ENCODE measurements around the gene AJM1.
"Not testable (repeated sequence)": the region's sequence is repeated elsewhere in the genome, so short reads cannot be mapped to it uniquely, and the experiment has no call there.

Gene AJM1

DNA sequence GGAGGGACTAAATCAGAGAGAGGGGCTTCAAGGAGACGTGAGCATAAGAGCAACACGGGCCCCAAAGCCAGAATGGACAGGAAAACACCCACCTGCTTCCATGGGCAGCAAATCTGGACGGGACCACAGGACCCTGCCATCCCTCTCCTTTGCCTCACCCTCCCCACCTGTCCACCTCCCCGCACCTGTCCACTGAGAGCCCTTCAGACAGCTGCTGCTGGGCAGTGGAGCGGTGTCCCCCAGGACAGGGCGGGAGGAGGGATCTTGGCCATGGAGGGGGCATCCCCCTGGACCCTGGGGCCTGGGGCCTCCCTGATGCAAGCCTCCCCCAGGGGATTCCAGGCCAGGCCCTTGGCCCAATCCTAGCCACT lies 43.6 kb upstream of the AJM1 start:
- ChIA-PET CTCF (interaction anchor here (1.2 to 1.6 kb wide), 5 partner anchors 10 to 236 kb away, joined by 3 to 5 read pairs (median 4); partner anchors contain the start of gene AJM1), POLR2A (no interaction called here)
- DNase-seq (ENCODE audit: extremely low spot score) = no peak
- TF ChIP-seq CTCF (IDR thresholded peaks at IDR 0.05; ENCODE audit: control extremely low read depth, extremely low read depth, low read depth, missing control alignments) = no peak

- no peak for TF ChIP-seq CTCF (IDR thresholded peaks at IDR 0.05; ENCODE audit: control extremely low read depth, extremely low read depth, low read depth, missing control alignments)
- CTCF ChIA-PET = interaction anchor here (1.2 to 1.6 kb wide), 3 partner anchors 11 to 43 kb away, joined by 4 to 5 read pairs (median 5); partner anchors contain the start of gene AJM1
- DNase-seq (ENCODE audit: extremely low spot score) = peak; percentile 17
- POLR2A ChIA-PET = interaction anchor here (0.6 to 1.1 kb wide), 2 partner anchors 18 to 43 kb away, joined by 3 to 8 read pairs; partner anchors contain the start of gene AJM1
These were observed 43.0 kb upstream of the AJM1 start for GRCh38 chr9:136799079-136799853.

GRCh38 chr9:136799854-136800657 lies 42.2 kb upstream of the AJM1 start:
- DNase-seq (ENCODE audit: extremely low spot score) = peak; percentile 93
- POLR2A ChIA-PET = interaction anchor here (0.6 to 1.1 kb wide), 2 partner anchors 17 to 42 kb away, joined by 3 to 8 read pairs; partner anchors contain the start of gene AJM1
- no peak for TF ChIP-seq CTCF (IDR thresholded peaks at IDR 0.05; ENCODE audit: control extremely low read depth, extremely low read depth, low read depth, missing control alignments)
- CTCF ChIA-PET = interaction anchor here (1.0 to 1.8 kb wide), 7 partner anchors 8 to 235 kb away, joined by 4 to 9 read pairs (median 5); partner anchors contain the start of genes AJM1 and TMEM141

- POLR2A ChIA-PET = interaction anchor here (0.6 kb wide), 1 partner anchor 268 kb away, joined by 3 read pairs; the partner anchor contains the start of gene SAPCD2
- TF ChIP-seq CTCF (IDR thresholded peaks at IDR 0.05; ENCODE audit: control extremely low read depth, extremely low read depth, low read depth, missing control alignments) = no peak
- CTCF ChIA-PET = interaction anchor here (1.8 to 3.2 kb wide), 4 partner anchors 9 to 75 kb away, joined by 5 to 21 read pairs (median 7); partner anchors contain the start of gene AJM1
- no peak for DNase-seq (ENCODE audit: extremely low spot score)
These were observed 40.0 kb upstream of the AJM1 start for GRCh38 chr9:136802321-136802720.

DNA sequence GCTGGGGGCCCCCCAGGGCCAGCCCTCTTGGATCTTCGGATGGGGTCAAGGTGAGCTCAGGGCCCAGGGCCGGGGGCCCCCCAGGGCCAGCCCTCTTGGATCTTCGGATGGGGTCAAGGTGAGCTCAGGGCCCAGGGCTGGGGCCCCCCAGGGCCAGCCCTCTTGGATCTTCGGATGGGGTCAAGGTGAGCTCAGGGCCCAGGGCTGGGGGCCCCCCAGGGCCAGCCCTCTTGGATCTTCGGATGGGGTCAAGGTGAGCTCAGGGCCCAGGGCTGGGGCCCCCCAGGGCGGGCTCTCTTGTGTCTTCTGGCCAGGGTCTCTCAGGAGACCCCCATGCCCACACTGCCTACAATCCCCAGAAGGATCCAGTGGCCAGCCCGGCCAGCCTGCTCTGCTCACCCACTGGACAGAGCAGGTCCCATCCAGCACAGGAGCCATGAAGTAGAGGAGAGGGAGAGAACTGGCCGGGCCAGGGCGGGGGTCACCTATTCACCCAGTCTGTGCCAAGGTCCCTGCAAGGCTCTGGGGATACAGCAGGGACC lies 39.2 kb upstream of the AJM1 start:
- CTCF ChIA-PET = interaction anchor here (2.0 to 3.2 kb wide), 3 partner anchors 10 to 39 kb away, joined by 5 to 21 read pairs (median 9); partner anchors contain the start of gene AJM1
- DNase-seq (ENCODE audit: extremely low spot score) = not testable (repeated sequence)

DNA sequence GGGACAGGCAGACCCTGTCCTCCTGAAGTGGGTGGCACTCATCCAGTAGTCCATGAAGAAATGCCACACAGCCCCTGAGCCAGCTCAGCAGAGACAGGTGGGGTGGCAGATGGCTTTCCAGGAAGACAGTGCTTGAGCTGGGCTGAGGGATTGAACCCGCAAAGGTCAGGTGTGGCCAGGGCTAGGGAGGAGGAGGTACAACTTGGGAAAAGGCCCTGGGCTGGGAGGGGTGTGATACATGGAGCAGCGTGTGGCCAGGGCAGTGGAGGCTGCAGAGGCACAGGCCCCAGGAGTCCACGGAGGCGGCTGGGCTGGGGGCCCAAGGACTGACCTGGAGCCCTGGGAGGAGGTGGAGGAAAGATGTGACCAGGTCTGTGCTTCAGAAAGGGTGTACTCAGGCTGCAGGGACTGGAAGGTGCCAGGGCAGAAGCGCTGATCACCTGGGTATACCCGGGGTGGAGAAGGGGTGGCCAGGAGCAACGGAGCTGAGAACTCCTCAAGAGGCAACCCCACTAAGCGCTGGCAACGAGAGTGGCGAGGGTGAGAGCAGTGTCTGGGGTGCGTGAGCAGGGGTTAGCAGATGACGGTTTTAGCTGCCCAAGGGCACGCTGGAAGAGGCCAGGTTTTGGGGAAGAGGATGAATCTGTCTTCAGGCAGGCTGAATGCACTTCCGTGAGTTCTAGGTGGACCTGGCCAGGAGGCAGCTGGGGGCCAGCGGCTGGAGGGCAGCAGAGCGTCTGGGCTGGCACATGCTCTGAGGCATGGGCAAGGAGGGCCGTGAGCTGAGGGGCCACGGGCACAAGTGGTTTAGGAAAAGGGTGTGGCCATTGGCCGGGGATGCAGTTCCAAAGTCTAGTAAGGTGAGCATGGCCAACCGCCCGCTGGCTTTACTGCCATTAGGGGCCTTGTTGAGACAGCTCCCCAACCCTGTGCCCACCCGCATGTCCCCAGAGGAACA lies 38.4 kb upstream of the AJM1 start:
- CTCF ChIA-PET = interaction anchor here (2.0 to 3.2 kb wide), 2 partner anchors 11 to 16 kb away, joined by 5 to 21 read pairs; no protein-coding TSS in a partner anchor
- POLR2A ChIA-PET = no interaction called here
- TF ChIP-seq CTCF (IDR thresholded peaks at IDR 0.05; ENCODE audit: control extremely low read depth, extremely low read depth, low read depth, missing control alignments) = no peak
- no peak for DNase-seq (ENCODE audit: extremely low spot score)

More for the DNA sequence above, 39.2 kb upstream of the AJM1 start:
- POLR2A ChIA-PET = not testable (repeated sequence)
